IMR-90 (cell line): Measurements from ENCODE around the gene INSL6. TPM values are rescaled to one million over a fixed set of nuclear protein-coding genes. Genes with fewer than 3 reads are reported as not detected.

Experiments
- ATAC-seq: fragments of 200-7000 bp; cut with Tn5 transposase; 2 replicates; pipeline ENCODE4 v1.9.1; 2020; ENCODE audit warnings: low read depth, mild to moderate bottlenecking, moderate library complexity
- BruUV-seq: library from RNA; stranded (reverse); fragments of 400-500 nt; replicated peaks from 2 replicates; lab custom pipeline; 2021; lab: Mats Ljungman, UMichigan
- CTCF ChIA-PET: fragments of 300-600 bp; formaldehyde crosslinking; extraction: SDS; loops from one replicate; lab custom pipeline; 2021; ENCODE audit warnings: antibody characterized with exemption; lab: Yijun Ruan, JAX
- POLR2A ChIA-PET: fragments of 300-600 bp; sonication (Branson Sonifier 250); formaldehyde crosslinking; loops from one replicate; lab custom pipeline; 2022; ENCODE audit warnings: antibody characterized with exemption; ENCODE audit not compliant: unreplicated experiment; lab: Charles Lee
- DNase-seq: peaks from one replicate; pipeline ENCODE4 v3.0.0; 2013
- H2AFZ ChIP-seq: replicated peaks from 2 replicates; pipeline ENCODE3; 2013; ENCODE audit warnings: low read length, mild to moderate bottlenecking; ENCODE audit not compliant: poor library complexity
- H2AK5ac ChIP-seq: 2 replicates; pipeline ENCODE4 v1.6.1; 2013; ENCODE audit warnings: low read depth, low read length, inconsistent platforms
- H2AK9ac ChIP-seq: replicated peaks from 2 replicates; pipeline ENCODE3; 2013; ENCODE audit warnings: mild to moderate bottlenecking, low read depth, low read length, moderate library complexity; ENCODE audit not compliant: poor library complexity
- H2BK120ac ChIP-seq: 2 replicates; pipeline ENCODE4 v1.6.1; 2013; ENCODE audit warnings: low read depth, low read length, inconsistent platforms
- H2BK15ac ChIP-seq: 3 replicates; pipeline ENCODE4 v1.6.1; 2013; ENCODE audit warnings: low read depth, low read length, inconsistent platforms
- H2BK20ac ChIP-seq: 2 replicates; pipeline ENCODE4 v1.6.1; 2013; ENCODE audit warnings: low read depth, mild to moderate bottlenecking, inconsistent platforms, low read length, moderate library complexity
- H2BK5ac ChIP-seq: 2 replicates; pipeline ENCODE4 v1.6.1; 2013; ENCODE audit warnings: mild to moderate bottlenecking, low read depth, low read length, inconsistent platforms; ENCODE audit not compliant: poor library complexity, severe bottlenecking
- H3K14ac ChIP-seq: replicated peaks from 2 replicates; pipeline ENCODE4 v1.6.1; 2013; ENCODE audit warnings: low read depth, low read length, inconsistent platforms
- H3K18ac ChIP-seq: 2 replicates; pipeline ENCODE4 v1.6.1; 2013; ENCODE audit warnings: low read depth, low read length, control low read depth
- H3K23ac ChIP-seq: 2 replicates; pipeline ENCODE4 v1.6.1; 2013; ENCODE audit warnings: low read depth, low read length, inconsistent platforms
- H3K27ac ChIP-seq: 2 replicates; pipeline ENCODE4 v1.5.1; 2013; ENCODE audit warnings: mild to moderate bottlenecking, control low read depth, low read length; ENCODE audit not compliant: insufficient read depth
- H3K27me3 ChIP-seq: 2 replicates; pipeline ENCODE4 v1.6.1; 2013; ENCODE audit warnings: low read length; ENCODE audit not compliant: control insufficient read depth, insufficient read depth
- H3K36me3 ChIP-seq: 2 replicates; pipeline ENCODE4 v1.6.1; 2013; ENCODE audit warnings: low read length, mixed read lengths; ENCODE audit not compliant: control insufficient read depth, insufficient read depth
- H3K4ac ChIP-seq: 2 replicates; pipeline ENCODE4 v1.6.1; 2013; ENCODE audit warnings: low read depth, low read length, inconsistent platforms
- H3K4me1 ChIP-seq: 2 replicates; pipeline ENCODE4 v1.6.1; 2013; ENCODE audit warnings: low read length, mixed read lengths; ENCODE audit not compliant: control insufficient read depth, insufficient read depth
- H3K4me2 ChIP-seq: 2 replicates; pipeline ENCODE4 v1.6.1; 2013; ENCODE audit warnings: low read depth, mild to moderate bottlenecking, control low read depth, low read length, moderate library complexity
- H3K4me3 ChIP-seq: 2 replicates; pipeline ENCODE4 v1.5.1; 2013; ENCODE audit warnings: low read depth, mild to moderate bottlenecking, control low read depth, low read length, moderate library complexity; ENCODE audit not compliant: insufficient read depth
- H3K56ac ChIP-seq: 2 replicates; pipeline ENCODE4 v1.6.1; 2013; ENCODE audit warnings: low read length, inconsistent platforms; ENCODE audit not compliant: insufficient read depth; ENCODE audit errors: extremely low read depth
- H3K79me1 ChIP-seq, 2 experiments: 2 replicates each; pipeline ENCODE4 v1.6.1; 2013; ENCODE audit warnings: low read length in 2 of 2, inconsistent platforms in 1 of 2, low read depth in 1 of 2
- H3K9ac ChIP-seq: 2 replicates; pipeline ENCODE4 v1.6.1; 2013; ENCODE audit warnings: low read depth, low read length, control low read depth
- H3K9me1 ChIP-seq: 2 replicates; pipeline ENCODE4 v1.6.1; 2013; ENCODE audit warnings: low read length, inconsistent platforms; ENCODE audit not compliant: insufficient read depth
- H3K9me3 ChIP-seq: 2 replicates; pipeline ENCODE4 v1.6.1; 2013; ENCODE audit warnings: low read length; ENCODE audit not compliant: control insufficient read depth, insufficient read depth
- H4K20me1 ChIP-seq: 2 replicates; pipeline ENCODE4 v1.6.1; 2013; ENCODE audit warnings: low read length, inconsistent platforms; ENCODE audit not compliant: insufficient read depth
- H4K5ac ChIP-seq: 2 replicates; pipeline ENCODE4 v1.6.1; 2013; ENCODE audit warnings: mild to moderate bottlenecking, low read depth, low read length, control low read depth
- H4K8ac ChIP-seq, 2 experiments: 2 replicates each; pipeline ENCODE4 v1.6.1; 2013; ENCODE audit warnings: low read depth in 2 of 2, low read length in 2 of 2, control low read depth in 1 of 2, inconsistent platforms in 1 of 2
- H4K91ac ChIP-seq: 2 replicates; pipeline ENCODE4 v1.6.1; 2013; ENCODE audit warnings: low read depth, low read length, inconsistent platforms; ENCODE audit not compliant: insufficient read depth
- MAFK ChIP-seq: IDR thresholded peaks from 2 replicates; pipeline ENCODE4 v1.6.1; 2012; ENCODE audit warnings: low read depth, low read length, improper control_type of control experiment
- MAZ ChIP-seq: IDR thresholded peaks from 2 replicates; pipeline ENCODE4 v1.6.1; 2012; ENCODE audit warnings: low read depth, mild to moderate bottlenecking, low read length, improper control_type of control experiment, moderate library complexity, borderline replicate concordance
- POLR2A ChIP-seq: IDR thresholded peaks from 2 replicates; pipeline ENCODE4 v1.6.1; 2012; ENCODE audit warnings: mild to moderate bottlenecking, low read depth, low read length
- RAD21 ChIP-seq: IDR thresholded peaks from 2 replicates; pipeline ENCODE4 v1.6.1; 2012; ENCODE audit warnings: low read length, improper control_type of control experiment
- RCOR1 ChIP-seq: IDR thresholded peaks from 2 replicates; pipeline ENCODE4 v1.6.1; 2012; ENCODE audit warnings: mild to moderate bottlenecking, low read length, improper control_type of control experiment; ENCODE audit not compliant: insufficient replicate concordance
- RFX5 ChIP-seq: IDR thresholded peaks from 2 replicates; pipeline ENCODE4 v1.8.0; 2012; ENCODE audit warnings: low read depth, mild to moderate bottlenecking, low read length, moderate library complexity
- SMC3 ChIP-seq: fragments of 150-350 bp; IDR thresholded peaks from 2 replicates; pipeline ENCODE4 v1.6.1; 2016; ENCODE audit warnings: low read depth, mild to moderate bottlenecking, antibody characterized with exemption, low read length, moderate library complexity
- WGBS, 2 experiments: methylation state at CpG; one replicate each; pipeline versions ENCODE4 v1.1.5 to v1.1.7; 2013; ENCODE audit warnings: missing lambda C conversion rate in 2 of 2; ENCODE audit not compliant: insufficient read length in 1 of 2; ENCODE audit errors: extremely low coverage in 2 of 2; 5-methylcytosine and 5-hydroxymethylcytosine counted together
- dilution Hi-C: fragments of 300-500 bp; cut with HindIII; formaldehyde crosslinking; loops from one replicate; pipeline ENCODE4 v1.14.3; 2018; ENCODE audit warnings: low sequenced_read_pairs; ENCODE audit not compliant: unreplicated experiment
- in situ Hi-C: fragments of 300-500 bp; cut with MboI; formaldehyde crosslinking; loops from 3 replicates; pipeline ENCODE4 v1.14.3; 2019; ENCODE audit warnings: low sequenced_read_pairs, inconsistent platforms, mixed read lengths
- intact Hi-C: fragments of 100-400 bp; cut with micrococcal nuclease; formaldehyde crosslinking; loops from 2 replicates; pipeline ENCODE4 v1.10.0; 2022
- polyA plus RNA-seq, 3 experiments: library from polyadenylated mRNA; depleted of rRNA; stranded (reverse); fragments of >200 nt; gene quantifications; 2 replicates each; pipeline ENCODE4 v1.2.3, GENCODE V29; 2012; ENCODE audit warnings: low replicate concordance in 1 of 3
- total RNA-seq: library from RNA; depleted of rRNA; stranded (reverse); fragments of >200 nt; gene quantifications from 2 replicates; pipeline ENCODE4 v1.2.3, GENCODE V29; 2012
- TF ChIP-seq, protein P1 (sequence below): conservative IDR thresholded peaks from 2 replicates; pipeline ENCODE4 v1.5.1; 2012; ENCODE audit warnings: mild to moderate bottlenecking, low read depth, low read length, improper control_type of control experiment
- TF ChIP-seq, protein P2 (sequence below): fragments of 150-350 bp; IDR thresholded peaks from 2 replicates; pipeline ENCODE4 v1.6.1; 2016; ENCODE audit warnings: low read depth, mild to moderate bottlenecking, low read length, moderate library complexity, borderline replicate concordance
- TF ChIP-seq, protein P3 (sequence below): fragments of 150-350 bp; IDR thresholded peaks from 2 replicates; pipeline ENCODE4 v1.6.1; 2017; ENCODE audit warnings: mild to moderate bottlenecking, antibody characterized with exemption, low read length, low read depth

INSL6 gene
- total and polyA plus RNA-seq, 2 of the 4 experiments (the other 2 are of a cell fraction): not detected

DNA sequence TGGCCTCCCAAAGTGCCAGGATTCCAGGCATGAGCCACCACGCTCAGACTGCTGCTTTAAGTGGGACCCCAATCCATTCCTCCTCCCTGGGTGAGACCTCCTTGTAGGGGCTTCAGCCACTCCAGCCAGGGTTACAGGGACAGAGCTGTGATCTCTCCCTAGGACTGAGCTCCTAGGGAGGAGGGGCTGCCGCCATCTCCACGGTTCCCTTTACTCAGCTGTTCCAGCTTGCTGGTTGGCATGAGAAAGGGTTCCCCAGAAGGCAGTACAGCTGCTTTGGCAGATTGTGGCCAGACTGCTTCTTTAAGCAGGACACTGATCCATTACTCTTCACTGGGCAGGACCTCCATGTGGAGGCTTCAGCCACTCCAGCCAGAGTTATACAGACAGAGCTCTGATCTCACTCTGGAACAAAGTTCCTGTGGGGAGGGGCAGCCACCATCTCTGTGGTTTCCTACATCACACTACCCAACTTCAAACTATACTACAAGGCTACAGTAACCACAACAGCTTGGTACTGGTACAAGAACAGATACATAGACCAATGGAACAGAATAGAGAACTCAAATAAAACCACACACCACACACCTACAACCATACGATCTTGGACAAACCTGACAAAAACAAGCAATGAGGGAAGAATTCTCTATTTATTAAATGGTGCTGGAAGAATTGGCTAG, 7.2 kb downstream of the INSL6 start:
- H3K14ac ChIP-seq: no peak overlapping the region; the same call in 1 of the 2 replicates
- dilution Hi-C loops: no loop called here
- no peak overlapping the region for H4K91ac ChIP-seq
- no peak overlapping the region for H3K18ac ChIP-seq
- ChIA-PET CTCF (no interaction called here), POLR2A (no interaction called here)
- H3K56ac ChIP-seq: no peak overlapping the region
- 80% methylated on average over 1 of the region's 4 CpGs; no CpG with 5 or more reads in 1 of the 2 experiments for WGBS, 2 experiments
- H2AK9ac ChIP-seq: no peak overlapping the region
- no peak for TF ChIP-seq POLR2A
- TF ChIP-seq RCOR1: no peak
- TF ChIP-seq MAZ: no peak
- TF ChIP-seq, protein P1, sequence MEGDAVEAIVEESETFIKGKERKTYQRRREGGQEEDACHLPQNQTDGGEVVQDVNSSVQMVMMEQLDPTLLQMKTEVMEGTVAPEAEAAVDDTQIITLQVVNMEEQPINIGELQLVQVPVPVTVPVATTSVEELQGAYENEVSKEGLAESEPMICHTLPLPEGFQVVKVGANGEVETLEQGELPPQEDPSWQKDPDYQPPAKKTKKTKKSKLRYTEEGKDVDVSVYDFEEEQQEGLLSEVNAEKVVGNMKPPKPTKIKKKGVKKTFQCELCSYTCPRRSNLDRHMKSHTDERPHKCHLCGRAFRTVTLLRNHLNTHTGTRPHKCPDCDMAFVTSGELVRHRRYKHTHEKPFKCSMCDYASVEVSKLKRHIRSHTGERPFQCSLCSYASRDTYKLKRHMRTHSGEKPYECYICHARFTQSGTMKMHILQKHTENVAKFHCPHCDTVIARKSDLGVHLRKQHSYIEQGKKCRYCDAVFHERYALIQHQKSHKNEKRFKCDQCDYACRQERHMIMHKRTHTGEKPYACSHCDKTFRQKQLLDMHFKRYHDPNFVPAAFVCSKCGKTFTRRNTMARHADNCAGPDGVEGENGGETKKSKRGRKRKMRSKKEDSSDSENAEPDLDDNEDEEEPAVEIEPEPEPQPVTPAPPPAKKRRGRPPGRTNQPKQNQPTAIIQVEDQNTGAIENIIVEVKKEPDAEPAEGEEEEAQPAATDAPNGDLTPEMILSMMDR: no peak
- TF ChIP-seq SMC3: no peak
- no peak for TF ChIP-seq RAD21
- no peak for TF ChIP-seq RFX5
- TF ChIP-seq, protein P2, sequence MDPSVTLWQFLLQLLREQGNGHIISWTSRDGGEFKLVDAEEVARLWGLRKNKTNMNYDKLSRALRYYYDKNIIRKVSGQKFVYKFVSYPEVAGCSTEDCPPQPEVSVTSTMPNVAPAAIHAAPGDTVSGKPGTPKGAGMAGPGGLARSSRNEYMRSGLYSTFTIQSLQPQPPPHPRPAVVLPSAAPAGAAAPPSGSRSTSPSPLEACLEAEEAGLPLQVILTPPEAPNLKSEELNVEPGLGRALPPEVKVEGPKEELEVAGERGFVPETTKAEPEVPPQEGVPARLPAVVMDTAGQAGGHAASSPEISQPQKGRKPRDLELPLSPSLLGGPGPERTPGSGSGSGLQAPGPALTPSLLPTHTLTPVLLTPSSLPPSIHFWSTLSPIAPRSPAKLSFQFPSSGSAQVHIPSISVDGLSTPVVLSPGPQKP: no peak
- no peak for TF ChIP-seq MAFK
- TF ChIP-seq, protein P3, sequence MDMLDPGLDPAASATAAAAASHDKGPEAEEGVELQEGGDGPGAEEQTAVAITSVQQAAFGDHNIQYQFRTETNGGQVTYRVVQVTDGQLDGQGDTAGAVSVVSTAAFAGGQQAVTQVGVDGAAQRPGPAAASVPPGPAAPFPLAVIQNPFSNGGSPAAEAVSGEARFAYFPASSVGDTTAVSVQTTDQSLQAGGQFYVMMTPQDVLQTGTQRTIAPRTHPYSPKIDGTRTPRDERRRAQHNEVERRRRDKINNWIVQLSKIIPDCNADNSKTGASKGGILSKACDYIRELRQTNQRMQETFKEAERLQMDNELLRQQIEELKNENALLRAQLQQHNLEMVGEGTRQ: no peak
- no TSS peak for BruUV-seq
- no peak overlapping the region for H4K5ac ChIP-seq
- H3K27ac ChIP-seq: no peak overlapping the region
- no peaks in the 10 kb centered on the region for H3K4me1 ChIP-seq
- DNase-seq: no peak
- H2BK20ac ChIP-seq: no peak overlapping the region
- no peak overlapping the region for H3K9ac ChIP-seq
- no peaks in the 10 kb centered on the region for H3K79me1 ChIP-seq
- no peak overlapping the region for H4K8ac ChIP-seq
- no peak overlapping the region for H2BK15ac ChIP-seq
- H2BK5ac ChIP-seq: no peak overlapping the region
- no peak overlapping the region for H3K4me3 ChIP-seq
- in situ Hi-C loops: loop anchor here (25.0 kb wide), 1 partner anchor 416 kb away; no protein-coding TSS in a partner anchor
- no peak for ATAC-seq
- no peak overlapping the region for H2BK120ac ChIP-seq
- H3K9me1 ChIP-seq: no peaks in the 10 kb centered on the region
- H2AK5ac ChIP-seq: no peak overlapping the region
- H3K4me2 ChIP-seq: no peak overlapping the region
- H3K36me3 ChIP-seq: no peaks in the 10 kb centered on the region
- intact Hi-C loops: no loop called here
- no peak overlapping the region for H3K23ac ChIP-seq
- no peaks in the 10 kb centered on the region for H3K27me3 ChIP-seq
- no peaks in the 10 kb centered on the region for H4K20me1 ChIP-seq
- no peaks in the 10 kb centered on the region for H3K9me3 ChIP-seq
- no peak overlapping the region for H3K4ac ChIP-seq
- H2AFZ ChIP-seq: no peak overlapping the region
